ENCODE measurements around the gene SMYD3.
"Not testable (repeated sequence)": the region's sequence is repeated elsewhere in the genome, so short reads cannot be mapped to it uniquely, and the experiment has no call there.

The SMYD3 gene

DNA sequence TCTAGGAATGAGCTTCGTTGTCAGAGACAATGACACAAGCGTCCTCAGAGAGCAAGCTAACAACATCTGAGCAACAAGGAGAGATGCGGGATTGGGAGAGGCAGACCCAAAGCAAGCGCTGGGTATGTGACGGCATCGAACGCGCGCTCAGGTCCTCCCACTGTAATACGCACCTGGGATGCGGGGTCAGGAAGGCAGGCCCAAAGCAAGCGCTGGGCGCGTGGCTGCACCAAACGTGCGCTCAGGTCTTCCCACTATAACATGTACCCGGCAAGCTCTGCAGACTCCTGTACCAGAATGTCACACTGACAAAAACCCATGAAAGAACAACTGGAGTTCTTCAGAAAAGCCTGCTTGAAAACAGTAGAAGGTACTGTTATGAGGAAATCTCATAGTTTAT lies 653.8 kb downstream of the SMYD3 start:
- no peak for DNase-seq

DNA sequence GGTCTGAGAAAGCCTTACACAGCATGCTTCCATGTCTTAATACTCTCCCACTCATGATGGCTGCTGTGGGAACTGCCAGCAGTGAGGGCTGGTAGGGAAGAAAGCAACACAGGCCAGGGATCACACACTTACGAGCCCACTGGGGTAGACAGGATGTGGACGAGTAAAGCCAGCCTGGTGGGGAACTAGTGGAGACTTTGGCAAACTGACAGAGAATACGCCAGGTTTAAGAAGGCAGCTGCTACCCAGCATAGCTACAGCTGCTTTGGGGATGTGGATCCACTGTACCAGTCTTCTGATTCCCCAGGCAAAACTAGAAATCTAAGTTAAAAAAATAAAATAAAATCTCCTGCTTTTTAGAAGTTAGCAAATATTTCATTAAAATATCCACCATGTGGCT lies 664.0 kb downstream of the SMYD3 start:
- no peak for DNase-seq

DNA sequence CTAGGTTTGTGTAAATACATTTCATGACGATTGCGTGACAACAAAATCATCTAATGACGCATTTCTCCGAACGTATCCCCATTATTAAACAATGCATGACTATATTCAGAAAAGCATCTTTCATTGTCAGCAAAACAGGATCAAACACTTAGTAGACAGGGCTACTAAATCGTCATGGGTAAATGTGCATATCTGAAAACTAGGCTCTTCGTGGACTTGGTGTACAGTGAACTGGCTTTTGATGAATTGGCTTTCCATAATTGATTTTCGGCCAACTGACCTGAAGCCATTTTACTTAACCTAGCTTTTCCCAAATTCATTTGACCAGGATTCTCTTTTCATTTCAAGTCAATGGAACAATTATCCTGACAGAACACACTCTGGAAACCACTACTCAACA lies 665.0 kb downstream of the SMYD3 start:
- no peak for DNase-seq

DNA sequence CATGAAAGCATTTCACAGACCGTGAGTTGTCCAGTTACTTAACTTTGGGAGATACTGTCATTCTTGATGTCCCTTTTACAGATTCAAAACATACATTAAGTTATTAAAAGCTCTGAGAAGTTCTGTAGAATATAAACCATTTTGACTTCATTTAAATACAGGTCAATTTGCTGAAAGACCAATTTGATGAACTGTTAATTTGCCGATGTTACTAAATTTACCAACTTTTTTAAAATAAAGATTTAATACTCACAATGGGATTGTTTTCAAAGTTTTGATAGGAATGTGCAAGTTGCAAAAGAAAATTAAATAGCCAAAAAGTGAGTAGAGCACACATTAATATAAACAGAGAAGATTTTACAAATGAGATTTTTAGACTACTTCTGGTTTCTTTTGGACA lies 666.1 kb downstream of the SMYD3 start:
- DNase-seq = no peak

DNA sequence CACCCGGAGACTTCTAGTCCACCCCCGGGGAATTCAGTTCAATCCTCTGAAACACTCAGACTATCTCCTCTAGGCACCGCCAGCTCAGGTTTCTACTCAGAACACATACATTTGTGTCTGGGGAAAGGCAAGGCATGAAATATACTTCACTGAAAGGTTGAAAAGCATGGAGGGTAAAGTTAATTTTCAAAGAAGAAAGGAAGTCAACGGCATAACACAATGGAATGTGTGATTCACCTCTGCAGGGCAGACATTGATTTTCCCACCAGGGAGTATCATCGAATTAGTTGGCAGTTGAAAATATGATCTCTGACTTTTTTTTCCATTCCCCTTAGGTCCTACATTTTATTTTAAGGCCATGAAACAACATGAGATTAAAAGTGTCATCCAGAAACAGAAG lies 669.4 kb downstream of the SMYD3 start:
- no peak for DNase-seq

DNA sequence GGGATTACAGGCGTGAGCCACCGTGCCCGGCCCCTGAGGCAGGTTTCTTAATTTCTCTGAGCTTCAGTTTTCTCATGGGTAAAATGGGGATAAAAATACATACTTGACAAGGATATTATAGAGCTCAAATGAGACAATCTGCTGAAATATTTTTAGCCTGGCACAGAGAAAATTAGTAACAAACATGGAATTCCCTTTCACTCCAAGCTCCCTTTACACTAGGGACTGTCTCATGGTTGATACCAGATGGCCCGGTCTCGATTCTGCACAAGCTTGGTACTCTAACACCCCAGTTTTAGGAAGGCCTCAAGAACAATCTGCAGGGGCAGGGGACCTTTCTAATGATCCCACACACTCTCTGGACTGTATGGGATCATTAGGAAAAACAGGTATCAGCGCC lies 671.7 kb downstream of the SMYD3 start:
- no peak for DNase-seq

DNA sequence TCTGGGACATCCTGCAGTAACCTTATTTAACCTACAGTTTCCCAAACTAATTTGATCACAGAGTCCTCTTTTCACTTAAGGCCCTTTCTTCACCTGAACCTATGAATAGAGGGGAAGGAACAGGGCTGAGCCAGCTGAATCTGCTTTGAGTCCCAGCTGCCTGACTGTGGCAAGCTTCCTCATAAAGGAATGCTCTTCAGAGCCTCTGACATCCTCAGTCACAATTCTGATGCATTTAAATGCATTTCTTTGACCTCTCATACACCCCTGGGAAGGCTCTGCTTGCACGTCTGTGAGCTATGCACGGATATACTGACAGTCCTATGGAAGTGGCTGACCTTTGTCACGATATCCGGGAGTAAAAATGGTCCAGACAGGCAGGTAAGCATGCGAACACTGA lies 673.1 kb downstream of the SMYD3 start:
- DNase-seq = no peak

DNA sequence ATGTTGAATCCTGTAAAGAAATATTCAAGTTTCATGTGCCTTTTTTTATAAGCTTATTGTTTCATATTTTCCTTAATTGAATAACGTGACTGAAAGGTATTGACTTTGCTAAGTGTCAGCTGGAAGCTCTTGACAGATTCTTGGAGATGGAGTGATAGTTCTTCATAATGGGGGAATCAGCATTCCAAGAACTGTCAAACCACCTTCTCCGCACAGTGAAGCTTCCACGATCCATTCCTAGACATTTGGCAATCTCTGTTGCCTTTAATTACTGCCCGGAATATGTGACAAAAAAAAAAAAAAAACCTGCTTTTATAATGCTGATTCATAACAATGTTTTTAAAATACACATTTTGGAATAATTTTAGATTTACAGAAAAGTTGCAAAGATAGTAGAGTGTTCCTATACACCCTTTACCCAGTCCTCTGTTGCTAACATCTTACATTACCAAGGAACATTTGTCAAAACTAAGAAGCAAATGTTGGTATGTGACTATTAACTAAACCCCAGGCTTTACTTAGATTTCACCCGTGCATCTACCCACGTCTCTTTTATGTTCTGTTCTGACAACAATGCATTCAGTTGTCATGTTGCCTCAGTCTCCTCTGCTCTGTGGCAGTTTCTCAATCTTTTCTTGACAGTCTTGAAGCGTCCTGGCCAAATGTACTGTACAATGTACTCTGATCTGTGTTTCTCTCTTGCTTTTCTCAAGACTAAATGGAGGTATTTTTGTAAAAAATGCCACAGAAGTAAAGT lies 674.1 kb downstream of the SMYD3 start:
- DNase-seq = no peak

DNA sequence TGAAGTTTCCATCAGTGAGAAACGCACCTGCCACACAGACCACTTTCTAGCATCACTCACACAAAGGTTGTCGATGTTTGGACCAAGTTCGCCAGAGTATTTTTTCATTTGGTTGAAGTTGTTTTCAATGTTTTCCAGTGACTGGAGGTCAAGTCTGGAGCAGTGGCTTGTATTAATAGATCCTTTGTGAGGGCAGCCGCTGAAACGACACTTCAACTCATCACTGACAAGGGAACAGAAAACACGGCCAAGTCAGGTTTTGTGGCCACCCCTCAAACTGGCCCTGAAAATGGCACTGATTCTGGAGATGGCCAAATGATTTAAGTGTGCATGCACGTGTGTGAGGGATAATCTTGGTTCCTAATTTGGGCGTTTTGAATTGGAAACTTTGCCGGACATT lies 675.6 kb downstream of the SMYD3 start:
- DNase-seq = no peak

DNA sequence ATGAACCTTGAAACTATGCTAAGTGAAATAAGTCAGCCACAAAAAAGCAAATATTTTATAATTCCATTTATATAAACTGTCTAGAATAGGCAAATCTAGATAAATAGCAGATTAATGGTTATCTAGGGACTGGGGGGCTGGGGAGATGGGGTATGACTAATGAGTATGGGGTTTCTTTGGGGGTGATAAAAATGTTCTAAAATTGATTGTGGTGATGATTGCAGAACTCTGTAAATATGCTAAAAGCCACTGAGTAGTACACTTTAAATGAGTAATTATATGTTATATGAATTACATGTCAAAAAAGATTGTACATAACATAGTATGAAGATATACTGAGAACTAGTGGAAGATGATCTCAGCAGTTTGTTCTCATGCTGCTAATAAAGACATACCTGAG lies 677.3 kb downstream of the SMYD3 start:
- DNase-seq = no peak

DNA sequence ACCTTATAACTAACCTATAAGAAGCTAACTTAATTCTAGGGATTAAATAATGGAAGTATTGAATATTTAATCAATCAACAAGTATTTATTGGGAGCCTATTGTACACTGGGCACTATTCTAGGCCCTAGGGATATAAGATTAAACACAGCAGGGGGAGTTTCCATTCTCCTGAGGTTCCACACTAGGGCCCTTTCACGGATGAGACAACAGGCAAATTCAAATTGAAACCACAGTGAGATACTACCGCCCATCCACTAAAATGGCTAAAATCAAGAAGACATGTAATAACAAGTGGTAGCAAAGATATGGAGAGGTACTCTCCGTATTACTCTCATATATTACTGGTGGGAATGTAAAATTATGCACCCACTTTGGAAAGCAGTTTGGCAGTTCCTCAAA lies 677.9 kb downstream of the SMYD3 start:
- no peak for DNase-seq

DNA sequence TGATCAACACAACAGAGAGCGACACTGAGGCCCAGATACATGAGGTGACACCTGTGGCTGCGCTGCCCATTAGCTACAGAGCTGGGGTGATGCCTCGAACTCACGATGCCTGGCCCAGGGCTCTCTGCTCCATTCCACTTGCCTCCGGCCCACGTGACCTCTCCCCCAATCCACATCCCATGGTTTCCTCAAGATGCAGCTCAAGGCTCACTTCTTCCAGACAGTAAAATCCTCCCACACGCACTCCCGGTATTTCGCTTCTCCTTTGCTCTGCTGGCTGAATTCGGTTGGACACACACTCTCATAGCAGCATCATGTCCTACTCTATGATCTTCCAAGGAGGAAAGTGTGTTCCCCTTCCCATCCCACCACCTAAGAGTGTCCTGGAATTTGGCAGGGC lies 679.8 kb downstream of the SMYD3 start:
- no peak for DNase-seq

DNA sequence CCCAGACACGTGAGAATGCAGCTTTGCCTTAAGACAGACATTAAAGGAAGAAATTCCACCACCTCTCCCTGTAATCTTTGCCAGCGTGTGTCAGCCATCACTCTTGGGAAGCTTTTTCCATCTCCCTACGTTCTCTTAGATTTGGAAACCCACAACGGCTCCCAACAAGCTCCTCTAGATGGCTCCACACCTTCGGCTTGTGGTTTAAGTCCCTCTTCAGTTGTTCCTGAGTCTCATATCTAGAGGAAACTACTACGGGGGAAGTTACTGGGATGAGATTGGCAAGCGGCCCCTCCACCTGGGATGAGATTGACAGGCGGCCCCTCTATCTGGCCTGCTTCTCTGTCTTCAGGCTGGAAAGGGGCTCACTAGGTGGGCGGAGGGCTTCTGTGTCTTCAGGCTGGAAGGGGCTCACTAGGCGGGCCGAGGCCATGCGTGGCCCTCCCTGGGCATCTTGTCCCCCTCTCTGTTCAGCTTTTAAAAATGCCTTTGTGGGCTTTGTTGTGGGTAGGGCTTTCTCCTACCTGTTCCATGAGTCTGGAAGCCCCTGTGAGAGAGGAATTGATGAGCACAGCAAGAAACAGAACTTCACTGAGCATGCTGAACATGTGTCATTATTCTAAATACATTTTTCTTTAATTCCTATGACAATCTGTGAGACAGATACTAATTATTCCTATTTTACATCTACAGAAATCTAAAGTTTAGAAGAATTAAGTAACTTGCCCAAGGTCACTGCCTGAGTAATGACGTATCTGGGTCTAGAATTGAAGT lies 681.8 kb downstream of the SMYD3 start:
- no peak for DNase-seq

DNA sequence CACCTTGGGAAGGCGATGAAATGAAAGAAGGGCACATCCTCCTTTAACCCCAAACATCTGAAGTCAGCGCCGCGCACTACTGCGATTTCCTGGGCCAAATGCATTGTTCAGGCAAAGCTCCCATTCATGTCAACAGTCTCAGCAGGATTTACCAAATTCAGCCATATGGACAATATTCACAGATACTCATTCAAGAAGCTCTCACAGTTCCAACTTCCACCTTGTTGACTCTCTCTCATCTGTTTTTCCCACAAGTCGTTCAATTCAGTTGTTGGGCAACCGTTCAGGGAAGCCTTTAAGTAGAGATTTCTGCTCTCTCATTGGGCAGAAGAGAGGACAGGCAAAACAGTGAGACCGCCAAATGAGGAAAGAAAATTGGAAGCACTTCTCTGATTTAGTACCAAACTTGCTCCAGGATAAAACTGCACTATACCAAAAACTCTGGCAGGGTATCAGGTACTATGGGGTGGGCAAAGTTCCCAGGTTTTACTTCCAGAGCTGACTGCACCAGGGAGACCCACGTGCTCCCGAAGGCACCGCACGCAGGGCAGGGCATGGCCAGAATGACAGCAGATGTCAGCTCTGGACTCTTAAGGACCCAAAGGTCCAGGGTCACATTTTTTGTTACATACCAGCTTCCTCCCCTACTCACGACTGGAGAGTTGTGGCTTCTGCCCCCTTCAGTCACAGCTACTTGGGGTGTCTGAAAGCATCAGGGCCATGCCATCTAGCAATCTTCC lies 683.5 kb downstream of the SMYD3 start:
- DNase-seq = no peak

DNA sequence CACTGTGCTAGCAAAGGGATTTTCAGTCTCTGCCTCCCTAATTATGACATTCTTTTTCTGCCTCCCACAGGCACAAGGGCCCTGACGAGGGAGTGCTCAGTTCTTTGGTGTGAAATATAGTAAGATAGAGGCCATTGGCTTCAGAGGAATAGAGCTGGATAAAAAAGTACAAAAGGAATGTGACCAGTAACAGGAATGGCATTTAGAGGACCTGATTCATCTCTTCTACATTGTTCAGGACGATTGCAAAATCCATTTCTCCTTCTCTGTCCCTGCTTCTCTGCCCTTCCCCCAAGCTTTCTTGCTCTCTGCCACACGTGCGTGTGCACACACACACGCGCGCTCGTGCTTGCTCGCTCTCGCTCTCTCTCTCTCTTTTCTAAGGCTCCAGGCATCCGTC lies 684.1 kb downstream of the SMYD3 start:
- DNase-seq = no peak

DNA sequence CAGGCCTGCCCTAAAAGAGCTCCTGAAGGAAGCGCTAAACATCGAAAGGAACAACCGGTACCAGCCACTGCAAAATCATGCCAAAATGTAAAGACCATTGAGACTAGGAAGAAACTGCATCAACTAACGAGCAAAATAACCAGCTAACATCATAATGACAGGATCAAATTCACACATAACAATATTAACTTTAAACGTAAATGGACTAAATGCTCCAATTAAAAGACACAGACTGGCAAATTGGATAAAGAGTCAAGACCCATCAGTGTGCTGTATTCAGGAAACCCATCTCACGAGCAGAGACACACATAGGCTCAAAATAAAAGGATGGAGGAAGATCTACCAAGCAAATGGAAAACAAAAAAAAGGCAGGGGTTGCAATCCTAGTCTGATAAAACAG lies 688.7 kb downstream of the SMYD3 start:
- not testable (repeated sequence) for DNase-seq

DNA sequence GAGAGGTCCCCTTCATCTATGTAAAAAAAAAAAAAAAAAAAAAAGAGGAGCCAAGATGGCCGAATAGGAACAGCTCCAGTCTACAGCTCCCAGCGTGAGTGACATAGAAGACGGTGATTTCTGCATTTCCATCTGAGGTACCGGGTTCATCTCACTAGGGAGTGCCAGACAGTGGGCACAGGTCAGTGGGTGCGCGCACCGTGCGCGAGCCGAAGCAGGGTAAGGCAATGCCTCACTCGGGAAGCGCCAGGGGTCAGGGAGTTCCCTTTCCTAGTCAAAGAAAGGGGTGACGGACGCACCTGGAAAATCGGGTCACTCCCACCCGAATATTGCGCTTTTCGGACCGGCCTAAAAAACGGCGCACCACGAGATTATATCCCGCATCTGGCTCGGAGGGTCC lies 690.6 kb downstream of the SMYD3 start:
- not testable (repeated sequence) for DNase-seq

DNA sequence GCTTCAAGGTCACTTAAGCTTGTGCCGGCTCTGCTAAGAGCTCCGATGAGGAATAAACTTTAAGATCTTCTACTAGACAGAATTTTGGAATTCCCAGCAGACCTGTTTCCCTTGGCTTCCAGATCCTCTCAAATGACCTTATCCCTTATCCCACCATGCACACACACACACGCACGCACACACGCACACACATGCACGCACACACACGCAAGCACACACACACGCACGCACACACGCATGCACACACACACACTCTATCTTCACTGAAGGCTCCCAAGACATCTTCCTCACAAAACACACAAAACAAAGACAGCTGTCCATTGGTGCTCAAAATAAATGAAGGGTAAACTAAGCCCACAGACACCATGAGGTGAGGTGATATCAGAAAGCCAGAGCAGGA lies 692.4 kb downstream of the SMYD3 start:
- DNase-seq = no peak

DNA sequence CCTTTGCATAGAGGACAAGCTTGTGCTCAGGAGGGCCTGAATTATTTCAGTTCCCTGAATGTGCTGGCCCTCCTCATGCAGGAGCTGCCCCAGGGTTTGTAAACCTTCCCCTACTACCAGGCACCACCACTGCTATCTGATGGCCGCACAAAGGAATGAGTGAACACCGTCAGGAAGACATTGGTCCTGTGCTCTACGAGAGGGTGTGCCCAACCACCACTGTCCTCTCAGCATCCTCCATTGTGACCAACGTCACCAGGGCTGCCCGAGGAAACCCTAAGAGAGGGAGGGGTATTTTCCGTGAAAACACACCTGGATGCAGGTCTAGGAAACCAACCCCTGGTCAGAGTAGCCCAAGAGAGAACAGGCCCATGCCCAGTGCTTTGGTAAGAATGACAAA lies 694.8 kb downstream of the SMYD3 start:
- no peak for DNase-seq

DNA sequence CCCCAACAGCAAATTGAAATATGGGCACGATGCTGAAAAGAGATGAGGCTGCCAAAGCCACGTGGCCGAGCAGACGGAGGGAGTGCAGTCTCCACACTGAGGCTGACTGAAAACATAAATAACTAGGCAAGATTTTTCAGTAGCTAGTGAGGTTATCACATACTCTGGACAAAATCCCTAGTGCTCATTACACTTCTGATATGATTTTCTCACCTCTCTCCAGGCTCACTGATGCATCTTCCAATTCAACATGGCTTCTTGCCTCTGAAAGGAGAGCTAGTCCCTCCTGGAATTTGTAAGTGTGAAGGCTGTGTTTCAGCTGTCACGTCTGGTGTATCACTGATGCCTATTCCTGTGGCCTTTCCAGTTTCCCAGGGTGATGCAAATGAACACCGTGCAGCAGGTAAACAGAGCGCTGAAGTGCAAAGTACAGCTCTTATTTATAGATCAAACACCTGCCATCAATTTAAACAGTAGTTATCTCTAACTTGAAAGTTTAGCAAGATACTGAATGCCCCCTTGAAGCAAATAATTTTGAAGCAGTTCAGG lies 696.2 kb downstream of the SMYD3 start:
- DNase-seq = peak; percentile 39

DNA sequence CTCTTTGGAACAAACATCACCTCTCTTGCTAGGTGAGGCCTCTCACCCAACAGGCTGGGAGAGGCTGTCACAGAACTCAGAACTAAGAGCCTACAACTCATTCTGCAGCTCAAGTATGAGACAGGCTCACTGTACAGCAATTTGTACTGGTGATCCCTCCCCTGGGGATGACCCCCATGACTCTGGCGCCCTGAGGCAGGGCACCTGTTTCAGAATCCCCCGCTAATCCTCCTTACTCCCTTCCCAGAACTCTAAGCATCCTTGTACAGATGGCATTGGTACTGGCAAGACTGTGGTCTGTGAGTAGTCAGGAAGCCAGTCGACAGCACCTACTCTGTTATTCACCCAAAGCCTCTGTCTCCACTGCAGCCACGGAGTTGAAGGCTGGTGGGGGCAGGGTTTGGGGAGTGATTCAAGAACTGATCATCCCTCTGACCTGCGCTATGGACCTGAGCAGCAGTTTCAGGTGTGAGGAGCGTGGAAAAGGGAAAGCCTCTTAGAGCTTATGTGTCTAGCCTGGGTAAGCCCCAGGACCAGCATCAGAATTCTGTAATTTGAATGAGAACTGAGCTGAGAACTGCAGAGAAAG lies 696.8 kb downstream of the SMYD3 start:
- DNase-seq = no peak

DNA sequence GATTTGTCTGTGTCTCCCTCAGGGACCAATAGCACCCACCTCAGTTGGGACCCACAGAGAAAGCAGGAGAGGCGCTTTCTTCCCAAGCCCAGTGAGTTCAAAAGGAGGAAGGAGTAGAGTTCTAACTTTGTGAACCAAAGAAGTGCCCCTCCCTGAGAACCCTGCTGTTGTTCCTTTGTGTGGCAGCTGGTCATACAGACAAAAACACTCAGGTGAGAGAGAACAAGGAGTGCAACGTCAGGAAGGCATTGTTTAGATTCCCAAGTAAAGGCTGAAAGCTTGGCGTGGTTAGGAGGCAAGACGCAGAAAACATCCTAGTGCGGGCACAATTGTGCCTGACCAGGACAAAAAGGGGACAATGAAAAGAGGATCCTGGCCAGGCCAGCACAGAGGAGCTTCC lies 697.7 kb downstream of the SMYD3 start:
- DNase-seq = no peak
